ENCODE results near the gene GLP1R.

The GLP1R gene

GRCh38 chr6:39043776-39044175 is 4.8 kb upstream of the GLP1R start:
- H3K4me2 ChIP-seq (ENCODE audit: insufficient read depth, low read length), result no peak overlapping the region
- no peak for TF ChIP-seq EZH2 (IDR thresholded peaks at IDR 0.05; ENCODE audit: borderline replicate concordance, low read depth, low read length, severe bottlenecking)
- TF ChIP-seq CTCF (IDR thresholded peaks at IDR 0.05; ENCODE audit: borderline replicate concordance, extremely low read depth, low read length, poor library complexity, severe bottlenecking), result no peak
- DNase-seq (no peak), ATAC-seq (ENCODE audit: insufficient read depth, low read depth) (no peak)
- no peak overlapping the region for H3K27ac ChIP-seq (ENCODE audit: low read length)
- no peaks in the 10 kb centered on the region; the same call in 1 of the 2 replicates for H4K20me1 ChIP-seq (ENCODE audit: insufficient read depth, low read length)
- no peak overlapping the region for H2AFZ ChIP-seq (ENCODE audit: low read depth, low read length)
- H3K4me1 ChIP-seq (ENCODE audit: insufficient read depth, low read length), result peaks cover 10% of the 10 kb centered on the region
- H3K4me3 ChIP-seq (ENCODE audit: low read depth in 1 of 2, low read length in 2 of 2), result no peak overlapping the region
- no peaks in the 10 kb centered on the region for H3K36me3 ChIP-seq (ENCODE audit: insufficient read depth, low read length)
- H3K9me3 ChIP-seq (ENCODE audit: insufficient read depth, low read length, severe bottlenecking), result no peaks in the 10 kb centered on the region
- 0 out of 2 replicates have a peak, but pooled peaks cover under 1% of the 10 kb centered on the region for H3K79me2 ChIP-seq (ENCODE audit: insufficient read depth, low read length)
- peaks cover 21% of the 10 kb centered on the region for H3K27me3 ChIP-seq (ENCODE audit: insufficient read depth, low read length, poor library complexity)
- no peak overlapping the region for H3K9ac ChIP-seq (ENCODE audit: low read depth, low read length)

- Histone ChIP-seq H3K9me3 (ENCODE audit: insufficient read depth, low read length, severe bottlenecking) (no peaks in the 10 kb centered on the region), H3K36me3 (ENCODE audit: insufficient read depth, low read length) (no peaks in the 10 kb centered on the region), H3K79me2 (ENCODE audit: insufficient read depth, low read length) (peaks cover 4% of the 10 kb centered on the region; the same call in 1 of the 2 replicates), H2AFZ (ENCODE audit: low read depth, low read length) (no peak overlapping the region), H3K4me1 (ENCODE audit: insufficient read depth, low read length) (peaks cover 14% of the 10 kb centered on the region), H3K9ac (ENCODE audit: low read depth, low read length) (no peak overlapping the region), H4K20me1 (ENCODE audit: insufficient read depth, low read length) (no peaks in the 10 kb centered on the region; the same call in 1 of the 2 replicates), H3K27me3 (ENCODE audit: insufficient read depth, low read length, poor library complexity) (peaks cover 25% of the 10 kb centered on the region), H3K27ac (ENCODE audit: low read length) (no peak overlapping the region), H3K4me2 (ENCODE audit: insufficient read depth, low read length) (no peak overlapping the region), H3K4me3 (ENCODE audit: low read depth in 1 of 2, low read length in 2 of 2) (no peak overlapping the region)
- DNase-seq, result no peak
- no peak for ATAC-seq (ENCODE audit: insufficient read depth, low read depth)
- TF ChIP-seq CTCF (IDR thresholded peaks at IDR 0.05; ENCODE audit: borderline replicate concordance, extremely low read depth, low read length, poor library complexity, severe bottlenecking) (no peak), EZH2 (IDR thresholded peaks at IDR 0.05; ENCODE audit: borderline replicate concordance, low read depth, low read length, severe bottlenecking) (no peak)
These were observed 4.4 kb upstream of the GLP1R start for GRCh38 chr6:39044181-39044580.

GRCh38 chr6:39047434-39048327 is 900 bp upstream of the GLP1R start:
- peak overlapping the region; percentile 53 for H2AFZ ChIP-seq (ENCODE audit: low read depth, low read length)
- no peak for ATAC-seq (ENCODE audit: insufficient read depth, low read depth)
- H3K27ac ChIP-seq (ENCODE audit: low read length), result no peak overlapping the region
- peaks cover 9% of the 10 kb centered on the region for H3K79me2 ChIP-seq (ENCODE audit: insufficient read depth, low read length)
- H3K4me2 ChIP-seq (ENCODE audit: insufficient read depth, low read length), result peak overlapping the region; percentile 59
- no peak for DNase-seq
- H3K9me3 ChIP-seq (ENCODE audit: insufficient read depth, low read length, severe bottlenecking), result no peaks in the 10 kb centered on the region
- H3K36me3 ChIP-seq (ENCODE audit: insufficient read depth, low read length), result no peaks in the 10 kb centered on the region
- H3K9ac ChIP-seq (ENCODE audit: low read depth, low read length), result peak overlapping the region; percentile 67
- H4K20me1 ChIP-seq (ENCODE audit: insufficient read depth, low read length), result peaks cover 5% of the 10 kb centered on the region
- peaks cover 26% of the 10 kb centered on the region for H3K27me3 ChIP-seq (ENCODE audit: insufficient read depth, low read length, poor library complexity)
- H3K4me3 ChIP-seq (ENCODE audit: low read depth in 1 of 2, low read length in 2 of 2), result peak overlapping the region; percentile 29 to 51; a peak in 3 of 4 replicates
- TF ChIP-seq CTCF (IDR thresholded peaks at IDR 0.05; ENCODE audit: borderline replicate concordance, extremely low read depth, low read length, poor library complexity, severe bottlenecking) (no peak), EZH2 (IDR thresholded peaks at IDR 0.05; ENCODE audit: borderline replicate concordance, low read depth, low read length, severe bottlenecking) (no peak)
- H3K4me1 ChIP-seq (ENCODE audit: insufficient read depth, low read length), result peaks cover 47% of the 10 kb centered on the region

Measured in DND-41 (cell line).